GM19193 (cell line): ENCODE measurements around the gene RIMBP2.

Experiments used
- POLR2A ChIP-seq: IDR thresholded peaks from 4 replicates; pipeline ENCODE4 v1.6.1; 2011; ENCODE audit not compliant: insufficient read depth, insufficient read length; ENCODE audit errors: extremely low read depth

Gene RIMBP2

DNA sequence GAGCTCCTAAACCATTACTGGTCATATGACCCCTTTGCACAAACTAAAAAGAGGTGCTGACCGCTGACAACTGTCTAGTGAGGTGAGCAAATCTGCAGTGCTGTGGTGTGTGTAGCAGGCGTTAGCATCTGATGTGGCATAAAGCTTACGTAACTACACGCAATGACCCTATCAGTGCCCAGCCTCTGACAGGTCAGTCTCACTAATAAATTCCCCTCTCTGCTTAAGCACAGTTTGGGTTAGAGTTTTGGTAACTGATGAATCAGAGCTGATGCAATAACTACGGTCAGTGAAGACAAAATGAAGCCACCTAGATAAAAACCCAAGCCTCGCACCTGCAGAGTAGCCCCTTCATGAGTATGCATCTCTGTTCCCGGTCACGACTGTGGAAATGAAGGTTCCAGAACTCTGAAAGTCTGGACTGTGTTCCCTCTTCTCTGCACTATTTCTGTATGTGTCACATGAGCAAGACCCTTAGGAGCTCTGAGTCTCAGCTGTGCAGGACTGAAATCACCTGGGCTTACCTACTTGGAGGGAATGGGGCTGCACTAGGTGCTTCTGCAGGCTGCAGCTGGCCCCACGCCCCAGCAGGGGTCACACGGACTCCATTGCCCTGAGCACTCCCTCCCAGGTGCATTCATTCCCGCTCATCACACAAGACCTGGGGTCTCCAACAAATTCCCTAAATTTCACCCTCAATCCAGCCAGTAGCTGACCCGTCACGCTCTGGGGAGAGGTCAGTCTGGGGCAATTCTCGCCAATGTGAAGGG lies 54.4 kb downstream of the RIMBP2 start:
- no peak for TF ChIP-seq POLR2A

DNA sequence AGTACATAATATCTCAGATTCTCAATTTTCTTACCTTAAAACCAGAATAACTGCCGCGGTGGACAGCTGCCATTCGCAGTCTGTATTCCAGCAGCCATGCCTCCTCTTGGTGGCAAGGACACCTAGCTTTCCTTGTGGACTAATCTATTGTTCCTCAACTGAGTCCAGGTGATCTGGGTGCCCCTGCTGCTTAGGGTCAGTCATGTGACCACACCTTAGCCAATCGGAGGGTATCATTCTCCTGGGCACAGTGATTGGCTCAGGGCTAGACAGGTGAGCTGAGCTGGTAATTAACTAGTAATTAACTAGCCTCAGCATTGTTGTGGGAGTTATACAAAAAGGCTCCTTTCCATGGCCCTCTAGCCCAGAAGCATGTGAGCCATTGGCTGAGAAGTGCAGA lies 55.0 kb downstream of the RIMBP2 start:
- TF ChIP-seq POLR2A: no peak

DNA sequence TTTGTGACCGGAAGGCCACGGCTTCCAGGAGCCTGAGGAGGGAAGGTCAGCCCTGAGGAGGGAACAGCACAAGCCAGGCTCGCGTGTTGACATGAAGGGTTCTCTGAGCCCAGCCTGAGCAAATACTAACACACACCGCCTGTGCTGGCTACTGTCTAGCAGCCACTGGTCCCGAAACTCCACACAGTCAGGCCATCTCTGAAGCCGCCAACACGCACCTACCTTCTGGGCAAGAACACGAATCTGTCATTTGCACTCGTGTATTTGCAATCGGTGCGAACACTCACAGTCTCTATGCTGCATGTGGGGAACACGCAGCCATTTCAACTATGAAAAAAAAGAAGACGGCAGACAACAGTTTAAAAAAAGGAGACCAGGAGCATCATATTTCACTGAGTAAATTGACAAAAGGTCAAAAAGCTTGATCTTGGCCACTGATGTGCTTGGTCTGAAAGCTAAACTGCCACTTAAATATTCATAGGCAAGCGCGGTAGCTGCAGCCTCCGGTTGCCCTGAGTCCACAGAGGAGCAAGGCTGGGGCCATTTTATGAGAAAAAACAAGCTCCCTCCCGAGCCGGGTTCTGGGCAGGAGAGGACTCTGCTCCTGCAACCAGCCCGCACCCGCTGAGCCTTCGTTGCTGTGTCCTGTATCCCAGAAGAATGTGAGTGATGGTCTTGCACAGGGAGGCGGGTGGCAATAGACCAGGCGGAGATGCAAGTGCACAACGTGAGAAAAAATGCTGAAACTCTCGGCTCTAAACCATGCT lies 57.8 kb downstream of the RIMBP2 start:
- TF ChIP-seq POLR2A: no peak

- no peak for TF ChIP-seq POLR2A
Measured at GRCh38 chr12:130656411-130656810, 59.7 kb downstream of the RIMBP2 start.

- TF ChIP-seq POLR2A: no peak
Measured at GRCh38 chr12:130655881-130656280, 60.2 kb downstream of the RIMBP2 start.

- TF ChIP-seq POLR2A: no peak
Measured at GRCh38 chr12:130655010-130655409, 61.1 kb downstream of the RIMBP2 start.

DNA sequence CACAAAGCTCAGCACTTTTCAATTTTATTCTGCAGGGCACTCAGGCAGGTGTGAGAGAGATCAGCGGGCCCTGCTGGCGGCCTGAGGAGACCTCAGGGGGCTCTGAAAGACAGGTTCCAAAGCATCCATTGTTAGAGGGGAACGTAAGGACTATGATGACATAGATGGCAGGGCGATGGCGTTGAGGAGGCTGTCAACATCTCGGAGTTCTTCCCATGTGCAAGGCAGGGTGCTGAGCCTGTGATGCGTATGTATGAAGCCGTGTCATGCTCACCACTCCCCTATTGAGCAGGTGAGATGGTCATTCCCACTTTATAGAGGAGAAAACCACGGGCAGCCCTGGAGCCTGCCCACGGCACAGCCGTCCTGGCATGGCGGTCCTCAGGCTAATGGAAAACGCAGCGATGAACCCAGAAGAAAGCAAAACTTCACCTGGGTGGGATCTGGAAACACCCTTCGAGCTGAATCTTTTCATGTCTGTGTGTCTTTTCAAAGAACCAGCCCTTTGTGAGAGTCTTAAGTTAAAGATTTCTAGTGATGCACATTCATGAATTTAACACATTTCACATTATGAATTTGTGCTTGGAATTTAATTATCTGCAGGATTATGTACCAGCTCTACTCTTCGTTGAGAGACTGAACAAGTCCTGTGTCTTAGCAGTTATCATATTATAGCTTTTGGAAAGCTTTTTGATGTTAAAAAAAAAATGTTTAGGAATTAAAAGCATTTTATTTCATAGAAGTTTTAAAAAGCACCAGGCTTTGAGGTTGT lies 64.7 kb downstream of the RIMBP2 start:
- no peak for TF ChIP-seq POLR2A

DNA sequence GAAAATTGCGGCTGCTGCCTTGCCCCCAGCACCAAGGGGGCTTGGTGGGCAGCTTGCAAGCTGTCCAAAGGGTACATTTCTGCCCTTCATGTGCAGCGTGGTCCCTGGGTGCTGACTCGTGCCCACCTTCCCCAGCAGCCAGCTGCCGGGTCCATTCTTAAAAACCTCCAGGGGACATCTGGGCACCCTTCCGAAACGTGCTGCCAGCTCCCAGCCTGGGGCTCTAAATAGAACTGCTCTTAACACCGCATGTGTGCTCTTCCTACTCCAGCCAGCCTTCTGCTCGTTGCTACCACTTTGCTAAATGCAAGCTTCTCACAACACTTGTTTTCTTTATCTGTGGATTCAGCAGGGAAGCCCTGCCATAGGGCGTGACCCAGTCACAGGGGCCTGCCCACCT lies 66.0 kb downstream of the RIMBP2 start:
- no peak for TF ChIP-seq POLR2A

- no peak for TF ChIP-seq POLR2A
Measured at GRCh38 chr12:130649101-130650045, 66.7 kb downstream of the RIMBP2 start.

DNA sequence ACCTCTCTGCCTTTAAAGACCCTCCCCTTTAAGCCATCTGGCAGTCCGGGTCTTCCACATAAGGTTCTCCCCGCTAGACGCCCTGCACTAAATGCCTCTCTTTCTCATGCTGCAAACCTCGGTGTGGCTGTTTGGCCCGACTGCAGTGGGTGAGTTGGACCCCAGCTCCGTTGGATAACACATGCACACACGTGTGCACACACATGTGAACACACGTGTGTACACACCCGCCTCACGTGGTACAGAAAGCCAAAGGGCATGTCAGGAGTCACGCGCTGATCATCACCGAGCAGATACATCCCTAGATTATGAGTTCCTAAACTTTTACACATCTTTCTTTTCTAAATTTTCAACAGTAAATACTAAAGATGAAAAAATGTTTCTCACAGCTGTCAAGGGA lies 68.3 kb downstream of the RIMBP2 start:
- no peak for TF ChIP-seq POLR2A

DNA sequence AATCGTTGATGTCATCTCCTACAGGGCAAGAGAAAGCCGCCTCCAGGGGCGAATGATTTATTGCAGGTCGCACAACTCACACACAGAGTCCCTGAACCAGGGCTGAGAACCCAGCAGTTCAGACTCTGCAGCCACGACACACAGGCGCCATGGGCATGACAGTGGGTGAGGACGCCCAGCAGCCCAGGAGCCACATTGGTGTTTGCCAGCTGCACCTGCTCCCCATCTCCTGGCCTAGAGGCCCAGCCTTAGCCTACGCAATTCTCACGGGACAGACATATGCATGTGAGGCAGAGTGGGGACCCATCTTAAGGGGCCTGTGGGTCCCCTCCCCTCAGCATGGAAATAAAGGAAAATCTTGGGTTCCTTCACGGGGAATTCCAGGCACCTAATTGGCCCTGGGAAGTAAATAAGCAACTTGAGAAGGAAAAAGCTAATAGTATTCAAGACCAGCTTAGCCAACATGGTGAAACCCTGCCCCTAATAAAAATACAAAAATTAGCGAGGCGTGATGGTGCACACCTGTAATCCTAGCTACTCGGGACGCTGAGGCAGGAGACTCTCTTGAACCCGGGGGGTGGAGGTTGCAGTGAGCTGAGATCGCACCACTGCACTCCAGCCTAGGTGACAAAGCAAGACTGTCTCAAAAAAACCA lies 69.3 kb downstream of the RIMBP2 start:
- no peak for TF ChIP-seq POLR2A

- no peak for TF ChIP-seq POLR2A
Measured at GRCh38 chr12:130645751-130646150, 70.3 kb downstream of the RIMBP2 start.

GRCh38 chr12:130644566-130644965 lies 71.5 kb downstream of the RIMBP2 start:
- TF ChIP-seq POLR2A: no peak

- TF ChIP-seq POLR2A: no peak
Measured at GRCh38 chr12:130644146-130644545, 72.0 kb downstream of the RIMBP2 start.
